GM19328 (cell line): ENCODE measurements around the gene FAM193B.
"Not testable (repeated sequence)": the region's sequence is repeated elsewhere in the genome, so short reads cannot be mapped to it uniquely, and the experiment has no call there.

Experiments used
- ATAC-seq: cut with Tn5 transposase; IDR thresholded peaks from one replicate; pipeline ENCODE4 v1.9.1; 2021; ENCODE audit warnings: mild to moderate bottlenecking, moderate library complexity; ENCODE audit not compliant: unreplicated experiment

The FAM193B gene

GRCh38 chr5:177538876-177539275, 15.5 kb downstream of the FAM193B start:
- no peak for ATAC-seq

GRCh38 chr5:177537389-177538361, 16.7 kb downstream of the FAM193B start:
- no peak for ATAC-seq

GRCh38 chr5:177536386-177536785, 18.0 kb downstream of the FAM193B start:
- no peak for ATAC-seq

GRCh38 chr5:177535125-177535524, 19.2 kb downstream of the FAM193B start:
- ATAC-seq, result no peak

- not testable (repeated sequence) for ATAC-seq
These were observed 19.9 kb downstream of the FAM193B start for GRCh38 chr5:177534433-177534832.

GRCh38 chr5:177531209-177531940, 23.0 kb downstream of the FAM193B start:
- no peak for ATAC-seq

GRCh38 chr5:177530638-177531037, 23.7 kb downstream of the FAM193B start:
- no peak for ATAC-seq

- no peak for ATAC-seq
These were observed 24.8 kb downstream of the FAM193B start for GRCh38 chr5:177529247-177530203.

- ATAC-seq, result no peak
These were observed 25.7 kb downstream of the FAM193B start for GRCh38 chr5:177528631-177529030.

GRCh38 chr5:177527595-177527994, 26.8 kb downstream of the FAM193B start:
- ATAC-seq, result no peak

GRCh38 chr5:177526791-177527190, 27.6 kb downstream of the FAM193B start:
- no peak for ATAC-seq

- ATAC-seq, result no peak
These were observed 28.2 kb downstream of the FAM193B start for GRCh38 chr5:177526191-177526590.

- ATAC-seq, result no peak
These were observed 29.3 kb downstream of the FAM193B start for GRCh38 chr5:177524941-177525655.

- no peak for ATAC-seq
These were observed 29.8 kb downstream of the FAM193B start for GRCh38 chr5:177524539-177524900.

GRCh38 chr5:177523711-177524538, 30.4 kb downstream of the FAM193B start:
- ATAC-seq, result no peak

GRCh38 chr5:177520916-177521513, 33.3 kb downstream of the FAM193B start:
- ATAC-seq, result no peak

GRCh38 chr5:177520271-177520670, 34.1 kb downstream of the FAM193B start:
- ATAC-seq, result no peak

- no peak for ATAC-seq
These were observed 34.7 kb downstream of the FAM193B start for GRCh38 chr5:177519463-177520235.
